GM23338 (cell line): Measurements from ENCODE around the gene COX8A. TPM values are rescaled to one million over a fixed set of nuclear protein-coding genes. Genes with fewer than 3 reads are reported as not detected.

Source experiments
- ATAC-seq: fragments of 200-7000 bp; cut with Tn5 transposase; 3 replicates; pipeline ENCODE4 v1.9.1; 2020
- DNase-seq: peaks from one replicate; pipeline ENCODE4 v3.0.0-alpha.2; 2015; ENCODE audit warnings: low spot score
- H2AFZ ChIP-seq: fragments of 200-600 bp; sonication (generic); 2 replicates; pipeline ENCODE4 v1.8.0; 2016; ENCODE audit warnings: antibody characterized with exemption, mild to moderate bottlenecking, moderate library complexity
- H3F3A ChIP-seq: fragments of 200-600 bp; sonication (generic); replicated peaks from 2 replicates; pipeline ENCODE4 v1.8.0; 2017; ENCODE audit warnings: antibody characterized with exemption, mixed run types, low read depth
- H3K27ac ChIP-seq: fragments of 200-600 bp; sonication (generic); 2 replicates; pipeline ENCODE4 v1.6.1; 2016; ENCODE audit warnings: low read depth
- H3K27me3 ChIP-seq: fragments of 200-600 bp; sonication (generic); 2 replicates; pipeline ENCODE4 v1.8.0; 2016; ENCODE audit warnings: mild to moderate bottlenecking, mixed run types, moderate library complexity; ENCODE audit not compliant: insufficient read depth
- H3K36me3 ChIP-seq: fragments of 200-600 bp; sonication (generic); 2 replicates; pipeline ENCODE4 v1.8.0; 2016; ENCODE audit warnings: mild to moderate bottlenecking; ENCODE audit not compliant: insufficient read depth
- H3K4me1 ChIP-seq: fragments of 200-600 bp; sonication (generic); 2 replicates; pipeline ENCODE4 v1.8.0; 2016; ENCODE audit warnings: mild to moderate bottlenecking, moderate library complexity; ENCODE audit not compliant: insufficient read depth
- H3K4me2 ChIP-seq: fragments of 200-600 bp; sonication (generic); 2 replicates; pipeline ENCODE4 v1.7.1; 2017; ENCODE audit warnings: mixed run types
- H3K4me3 ChIP-seq: fragments of 200-600 bp; sonication (generic); 2 replicates; pipeline ENCODE4 v1.6.1; 2016; ENCODE audit warnings: mixed run types
- H3K79me2 ChIP-seq: fragments of 200-600 bp; sonication (generic); replicated peaks from 2 replicates; pipeline ENCODE4 v1.8.0; 2017; ENCODE audit warnings: mild to moderate bottlenecking; ENCODE audit not compliant: insufficient read depth
- H3K9me2 ChIP-seq: fragments of 200-600 bp; sonication (generic); 2 replicates; pipeline ENCODE4 v1.8.0; 2017; ENCODE audit not compliant: insufficient read depth
- H4K20me1 ChIP-seq: fragments of 200-600 bp; sonication (generic); replicated peaks from 2 replicates; pipeline ENCODE4 v1.8.0; 2017; ENCODE audit warnings: mild to moderate bottlenecking; ENCODE audit not compliant: insufficient read depth
- H3K27ac Mint-ChIP-seq: 2 replicates; pipeline ENCODE4 v1.8.0; 2020; ENCODE audit warnings: inconsistent platforms, mild to moderate bottlenecking, moderate library complexity, mixed read lengths
- H3K27me3 Mint-ChIP-seq: 3 replicates; pipeline ENCODE4 v1.8.0; 2022; ENCODE audit warnings: low read depth, mild to moderate bottlenecking, moderate library complexity, mixed read lengths, inconsistent platforms; ENCODE audit not compliant: insufficient read depth, poor library complexity
- H3K36me3 Mint-ChIP-seq: 3 replicates; pipeline ENCODE4 v1.8.0; 2021; ENCODE audit warnings: low read depth, mild to moderate bottlenecking, inconsistent platforms, moderate library complexity, mixed read lengths
- H3K4me1 Mint-ChIP-seq: 3 replicates; pipeline ENCODE4 v1.8.0; 2020; ENCODE audit warnings: mild to moderate bottlenecking, inconsistent platforms, mixed read lengths
- H3K4me3 Mint-ChIP-seq: 3 replicates; pipeline ENCODE4 v1.8.0; 2021; ENCODE audit warnings: moderate library complexity, mild to moderate bottlenecking, inconsistent platforms, mixed read lengths
- H3K9me3 Mint-ChIP-seq: 3 replicates; pipeline ENCODE4 v1.8.0; 2020; ENCODE audit warnings: moderate library complexity, mild to moderate bottlenecking, inconsistent platforms, mixed read lengths
- CTCF ChIP-seq, 2 experiments: fragments of 200-600 bp in 1 of 2; sonication (generic) in 1 of 2; conservative IDR thresholded peaks; 2 replicates each; pipeline versions ENCODE4 v1.5.1 to v1.6.1; 2016 to 2017; ENCODE audit warnings: antibody characterized with exemption in 2 of 2, low read depth in 2 of 2, mild to moderate bottlenecking in 2 of 2, moderate library complexity in 1 of 2
- ETS1 ChIP-seq: IDR thresholded peaks from 2 replicates; pipeline ENCODE4 v1.6.1; 2016; ENCODE audit warnings: antibody characterized with exemption
- EZH2 ChIP-seq: fragments of 200-600 bp; sonication (generic); IDR thresholded peaks from one replicate; pipeline ENCODE4 v1.8.0; 2017; ENCODE audit warnings: antibody characterized with exemption, mild to moderate bottlenecking, low read depth; ENCODE audit not compliant: unreplicated experiment
- EZH2phosphoT487 ChIP-seq: fragments of 200-600 bp; sonication (generic); IDR thresholded peaks from one replicate; pipeline ENCODE4 v1.8.1; 2018; ENCODE audit warnings: antibody characterized with exemption; ENCODE audit not compliant: unreplicated experiment
- JUNB ChIP-seq: IDR thresholded peaks from one replicate; pipeline ENCODE4 v1.6.1; 2016; ENCODE audit warnings: antibody characterized with exemption; ENCODE audit not compliant: unreplicated experiment
- NANOG ChIP-seq: IDR thresholded peaks from 2 replicates; pipeline ENCODE4 v1.6.1; 2016; ENCODE audit warnings: antibody characterized with exemption, borderline replicate concordance
- REST ChIP-seq: IDR thresholded peaks from one replicate; pipeline ENCODE4 v1.6.1; 2018; ENCODE audit warnings: antibody characterized with exemption; ENCODE audit not compliant: unreplicated experiment
- ZNF114 ChIP-seq: fragments of 250-450 bp; sonication (Bioruptor Pico); IDR thresholded peaks from 2 replicates; pipeline ENCODE4 v1.5.0; 2020; ENCODE audit warnings: mild to moderate bottlenecking, moderate library complexity
- polyA plus RNA-seq: library from polyadenylated mRNA; unstranded; fragments of >200 nt; fragmentation: Nextera tagmentation; extraction: Ambion mirVana; gene quantifications from 2 replicates; pipeline ENCODE4 v1.2.1, GENCODE V29; 2016
- total RNA-seq: library from RNA; depleted of rRNA; stranded (reverse); fragments of >200 nt; shearing (Covaris generic); gene quantifications from 2 replicates; pipeline ENCODE4 v1.2.3, GENCODE V29; 2014

The COX8A gene
- total and polyA plus RNA-seq, 2 experiments from 2014 or later = 427 to 483 TPM

- Mint-ChIP-seq H3K27ac (no peak overlapping the region), H3K9me3 (peaks cover 4% of the 10 kb centered on the region; the same call in 2 of the 3 replicates), H3K36me3 (no peaks in the 10 kb centered on the region), H3K4me1 (peaks cover 23% of the 10 kb centered on the region), H3K4me3 (no peak overlapping the region), H3K27me3 (peaks cover 64% of the 10 kb centered on the region)
- Histone ChIP-seq H3F3A (peaks cover 27% of the 10 kb centered on the region), H3K4me1 (peaks cover 12% of the 10 kb centered on the region), H3K9me2 (no peaks in the 10 kb centered on the region), H3K4me2 (no peak overlapping the region), H3K79me2 (no peaks in the 10 kb centered on the region), H3K27ac (no peak overlapping the region), H4K20me1 (no peaks in the 10 kb centered on the region; the same call in 1 of the 2 replicates), H3K27me3 (peaks cover 95% of the 10 kb centered on the region), H3K4me3 (no peak overlapping the region), H3K36me3 (no peaks in the 10 kb centered on the region), H2AFZ (no peak overlapping the region)
- ATAC-seq (no peak), DNase-seq (no peak)
- TF ChIP-seq JUNB = no peak
- TF ChIP-seq CTCF (conservative IDR thresholded peaks at IDR 0.05; ENCODE audit: low read depth in 2 of 2) = no peak
- TF ChIP-seq EZH2 = no peak
- TF ChIP-seq ZNF114 (CRISPR knock-in tag) = no peak
- TF ChIP-seq ETS1 = no peak
- TF ChIP-seq EZH2phosphoT487 = no peak
- no peak for TF ChIP-seq NANOG
- TF ChIP-seq REST = no peak
Measured at GRCh38 chr11:64005691-64006090, 31.3 kb downstream of the COX8A start.

- DNase-seq = no peak
- no peaks in the 10 kb centered on the region; the same call in 1 of the 2 replicates for H4K20me1 ChIP-seq
- no peak overlapping the region for H3K27ac ChIP-seq
- no peaks in the 10 kb centered on the region for H3K79me2 ChIP-seq
- peaks cover 27% of the 10 kb centered on the region for H3F3A ChIP-seq
- H3K27me3 ChIP-seq = peaks cover 95% of the 10 kb centered on the region
- no peaks in the 10 kb centered on the region for H3K9me2 ChIP-seq
- H2AFZ ChIP-seq = no peak overlapping the region
- Mint-ChIP-seq H3K4me3 (peak overlapping the region; percentile 75; the same call in 1 of the 3 replicates), H3K27me3 (peaks cover 71% of the 10 kb centered on the region), H3K9me3 (peaks cover 4% of the 10 kb centered on the region; the same call in 2 of the 3 replicates), H3K27ac (no peak overlapping the region), H3K36me3 (no peaks in the 10 kb centered on the region), H3K4me1 (peaks cover 23% of the 10 kb centered on the region)
- ATAC-seq = no peak
- no peaks in the 10 kb centered on the region for H3K36me3 ChIP-seq
- peaks cover 12% of the 10 kb centered on the region for H3K4me1 ChIP-seq
- no peak for TF ChIP-seq REST
- H3K4me3 ChIP-seq = no peak overlapping the region
- peak overlapping the region; percentile 92; the same call in 1 of the 2 replicates for H3K4me2 ChIP-seq
Measured at GRCh38 chr11:64006398-64006797, 32.0 kb downstream of the COX8A start.
